Nucleus accumbens (tissue), 56 donors: Measurements from ENCODE around the gene TIMM44.

Experiments used
- DNase-seq, 56 donors: peaks; one replicate each; lab custom pipeline; 2025; lab: John Stamatoyannopoulos, UW

TIMM44 gene

DNA sequence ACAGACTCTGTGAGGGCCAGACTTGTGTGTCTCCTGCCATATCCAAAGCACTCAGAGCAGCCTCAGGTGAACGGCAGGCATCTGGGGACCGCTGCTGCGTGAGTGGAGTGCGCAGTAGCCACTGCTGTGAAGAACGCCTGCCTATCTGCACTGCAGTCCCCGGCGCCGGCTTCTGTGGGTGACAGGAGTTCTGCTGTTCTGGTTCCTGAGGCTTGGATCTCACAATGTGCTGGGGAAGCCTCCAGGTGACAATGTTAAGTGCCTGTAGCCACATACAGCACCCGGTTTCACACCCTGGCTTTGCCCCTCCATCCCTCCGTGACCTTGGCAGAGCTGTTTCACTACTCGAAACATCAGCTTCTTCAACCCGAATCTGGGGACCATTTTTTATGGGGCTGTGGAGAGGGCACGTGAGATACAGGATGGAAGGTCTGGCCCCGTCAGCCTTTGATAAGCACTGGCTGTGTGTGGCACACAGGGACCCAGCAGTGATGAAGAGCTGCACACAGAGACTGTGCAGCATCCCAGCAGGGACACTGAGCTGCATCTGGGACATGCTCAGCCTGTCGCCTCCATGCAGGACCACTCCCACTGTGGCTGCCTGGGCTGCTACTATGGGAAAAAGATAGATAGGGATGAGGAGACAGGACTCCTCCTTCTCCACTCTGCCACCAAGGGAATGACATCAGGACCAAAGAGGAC lies 33.7 kb upstream of the TIMM44 start:
- DNase-seq, result no peak

DNA sequence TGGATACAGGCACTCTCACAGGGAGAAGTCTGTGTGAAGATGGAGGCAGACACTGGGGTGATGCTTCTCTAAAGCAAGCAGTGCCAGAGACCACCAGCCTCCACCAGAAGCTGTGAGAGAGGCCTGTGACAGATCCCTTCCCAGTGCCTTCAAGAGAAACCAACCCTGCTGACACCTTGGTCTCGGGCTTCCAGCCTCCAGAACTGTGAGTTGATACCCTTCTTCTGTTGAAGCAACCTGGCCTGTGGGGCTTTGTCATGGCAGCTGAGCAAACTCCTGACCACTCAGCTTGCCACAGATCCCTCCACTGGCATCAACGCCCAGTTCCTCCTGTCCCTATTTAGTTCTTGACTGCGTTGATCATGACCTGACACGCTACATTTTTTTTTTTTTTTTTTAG lies 33.0 kb upstream of the TIMM44 start:
- no peak for DNase-seq

DNA sequence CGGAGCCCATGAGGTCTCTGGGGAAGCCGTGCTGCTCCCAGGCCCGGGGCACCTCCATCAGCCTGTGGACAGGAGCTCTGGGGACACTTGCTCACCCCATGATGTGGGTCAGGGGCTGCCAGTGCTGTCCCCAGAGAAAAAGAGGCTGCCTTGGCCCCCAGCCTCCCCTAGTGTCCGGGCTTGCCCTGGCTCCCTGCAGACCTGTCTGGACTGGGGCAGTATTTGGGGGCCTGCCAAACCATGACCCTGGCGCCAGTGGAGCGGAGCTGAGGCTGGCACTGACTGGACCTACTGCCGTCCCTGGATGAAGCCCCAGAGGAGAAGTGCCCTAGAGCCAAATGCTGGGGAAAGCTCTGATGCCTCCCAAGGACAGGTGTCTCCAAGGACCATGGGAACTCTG lies 31.6 kb upstream of the TIMM44 start:
- peak in 48 of 56 donors; percentile 1 to 78 (median 36) for DNase-seq

DNA sequence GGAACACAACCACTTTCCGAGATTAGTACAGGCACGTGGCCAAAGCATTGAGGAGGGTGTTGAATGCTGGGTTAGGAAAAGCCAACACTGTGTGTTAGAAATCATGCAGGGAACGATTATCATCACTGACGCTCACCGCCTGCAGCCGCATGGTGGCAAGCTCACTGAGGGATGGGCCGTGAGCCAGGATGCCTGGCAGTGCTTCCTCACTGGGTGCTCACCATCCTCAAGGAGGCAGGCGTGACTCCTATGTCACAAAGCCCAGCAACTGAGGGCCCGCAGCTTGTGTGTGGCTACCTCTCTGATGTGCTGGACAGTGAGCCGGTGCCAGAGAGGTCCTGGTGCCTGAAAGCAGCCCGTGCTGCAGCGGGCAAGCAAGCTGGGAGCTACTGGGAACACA lies 30.4 kb upstream of the TIMM44 start:
- peak in 32 of 56 donors; percentile 8 to 68 (median 25) for DNase-seq

DNA sequence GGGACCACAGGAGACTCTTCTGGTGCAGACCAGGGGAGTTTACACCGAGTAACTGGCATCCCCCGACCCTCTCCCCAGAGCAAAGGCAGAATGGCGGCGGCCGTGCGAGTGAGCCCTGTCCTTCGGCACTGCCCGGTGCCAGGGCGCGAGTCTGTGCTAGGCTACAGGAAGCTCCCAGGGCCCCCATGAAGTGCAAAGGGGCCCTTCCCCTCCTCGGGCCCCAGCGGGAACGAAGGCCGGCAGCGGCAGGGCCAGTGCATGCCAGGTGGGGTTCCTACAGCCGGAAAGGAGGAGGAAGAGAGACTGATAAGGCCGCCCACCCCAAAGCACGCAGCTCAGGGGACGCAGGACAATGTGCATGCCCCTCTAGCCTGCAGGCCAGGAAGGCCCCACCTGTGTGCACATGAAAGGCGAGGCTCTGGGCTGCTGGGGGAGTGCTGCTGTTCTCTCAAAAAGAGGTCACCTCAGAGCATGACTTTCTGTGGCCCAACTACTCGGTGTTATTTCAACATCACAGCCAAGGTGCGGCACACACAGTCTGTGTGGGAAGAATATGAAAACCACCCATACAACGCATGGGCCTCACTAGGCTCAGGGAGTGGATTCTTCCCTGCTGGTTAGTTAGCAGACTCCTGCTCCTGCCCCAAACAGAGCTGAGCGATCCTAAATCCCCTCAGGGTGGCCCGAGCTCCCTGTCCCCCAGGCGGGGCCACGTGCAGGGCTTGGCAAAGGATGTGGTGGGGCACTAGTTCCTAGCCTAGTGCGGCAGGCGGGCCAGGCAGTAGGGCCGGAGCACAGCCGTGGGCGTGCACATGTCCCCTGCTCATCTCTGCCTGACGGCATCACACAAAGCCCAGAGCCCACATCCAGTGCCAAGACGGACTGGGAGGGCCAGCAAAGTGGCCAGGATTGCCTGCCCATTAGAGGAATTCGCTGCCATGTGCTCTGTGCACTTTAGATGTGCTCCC lies 28.4 kb upstream of the TIMM44 start:
- peak in 1 of 56 donors; percentile 14 for DNase-seq

DNA sequence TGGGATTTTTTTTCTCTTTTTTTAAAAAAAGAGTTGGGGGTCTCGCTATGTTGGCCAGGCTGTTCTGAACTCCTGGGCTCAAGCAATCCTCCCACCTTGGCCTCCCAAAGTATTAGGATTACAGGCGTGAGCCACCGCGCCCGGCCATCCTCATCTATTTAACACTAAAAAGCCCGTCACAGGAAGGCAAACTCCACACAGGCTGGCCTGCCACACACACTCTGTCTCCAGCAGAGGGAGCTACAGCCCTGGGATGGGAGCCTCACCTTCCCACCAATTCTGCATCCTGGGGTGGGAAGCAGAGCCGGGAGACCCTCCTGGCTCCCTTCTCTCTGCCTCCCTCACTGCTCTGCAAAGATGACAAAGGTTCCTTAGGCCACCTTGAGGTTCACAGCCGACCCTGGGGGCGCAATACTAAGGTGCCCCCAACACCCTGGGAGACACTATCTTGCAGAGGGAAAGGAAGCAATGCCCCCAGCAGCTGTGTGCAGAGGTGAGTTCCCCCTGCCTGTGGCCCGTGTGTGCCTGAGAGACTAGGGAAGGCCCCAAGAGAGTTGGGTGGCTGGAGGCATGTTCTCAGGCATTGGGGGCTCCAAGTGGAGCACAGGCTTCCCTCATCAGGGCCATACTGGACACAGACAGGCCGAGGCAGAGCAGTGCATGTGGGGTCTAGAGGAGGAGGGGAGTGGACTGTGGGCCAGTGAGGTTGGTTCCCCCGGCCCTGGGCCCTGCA lies 27.4 kb upstream of the TIMM44 start:
- peak in 12 of 56 donors; percentile 2 to 42 (median 12) for DNase-seq

DNA sequence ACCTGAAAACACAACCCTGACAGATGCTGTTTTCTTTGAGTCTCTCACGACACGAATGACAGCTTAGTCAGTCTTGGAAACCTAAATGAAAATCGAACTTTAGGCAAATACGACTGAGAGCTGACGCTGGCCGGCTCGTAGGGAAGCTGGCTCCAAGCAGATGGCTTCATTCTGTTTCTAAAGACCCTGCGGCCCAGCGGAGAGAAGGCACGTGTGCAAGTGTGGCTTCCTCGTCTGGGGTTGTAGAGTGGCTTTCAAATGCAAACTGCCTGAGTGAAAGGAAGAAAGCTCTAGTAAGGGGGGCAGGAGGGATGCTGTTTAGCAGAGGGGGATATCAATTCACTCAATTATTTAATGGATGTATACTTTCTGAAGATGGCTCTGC lies 26.1 kb upstream of the TIMM44 start:
- no peak for DNase-seq

DNA sequence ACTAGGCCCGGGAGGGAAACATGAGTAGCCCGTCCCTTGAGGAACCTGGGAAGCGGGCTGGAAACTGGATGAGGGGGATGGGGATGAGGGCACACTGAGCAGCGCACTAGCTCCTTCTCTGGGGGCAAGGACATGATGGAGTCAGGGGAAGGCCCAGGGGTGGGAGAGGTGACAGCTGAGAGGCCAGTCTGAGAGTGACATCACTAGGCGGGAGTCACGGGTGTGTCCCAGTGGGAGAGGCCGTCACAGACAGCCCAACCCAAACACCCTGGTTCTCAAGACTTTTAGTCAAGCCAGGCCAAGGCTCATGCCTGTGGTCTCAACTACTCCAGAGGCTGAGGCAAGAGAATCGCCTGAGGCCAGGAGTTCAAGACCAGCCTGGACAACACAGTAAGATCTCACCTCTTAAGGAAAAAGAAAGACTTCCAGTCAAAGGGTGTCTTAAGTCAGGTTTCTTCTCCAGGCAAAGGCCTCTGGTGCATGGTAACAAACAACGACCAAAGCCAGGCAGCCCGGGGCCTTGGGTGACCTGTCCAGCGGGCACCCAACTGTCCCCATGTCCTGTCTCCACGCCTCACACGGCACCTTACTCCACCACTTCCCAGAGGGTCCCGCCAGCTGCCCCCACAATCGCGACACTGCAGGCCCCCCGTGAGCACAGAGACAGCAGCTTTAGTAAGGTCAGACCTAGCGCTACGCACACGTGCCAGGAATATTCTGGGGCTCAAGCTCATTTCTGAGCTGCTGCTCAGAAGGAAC lies 25.5 kb upstream of the TIMM44 start:
- DNase-seq, result no peak

DNA sequence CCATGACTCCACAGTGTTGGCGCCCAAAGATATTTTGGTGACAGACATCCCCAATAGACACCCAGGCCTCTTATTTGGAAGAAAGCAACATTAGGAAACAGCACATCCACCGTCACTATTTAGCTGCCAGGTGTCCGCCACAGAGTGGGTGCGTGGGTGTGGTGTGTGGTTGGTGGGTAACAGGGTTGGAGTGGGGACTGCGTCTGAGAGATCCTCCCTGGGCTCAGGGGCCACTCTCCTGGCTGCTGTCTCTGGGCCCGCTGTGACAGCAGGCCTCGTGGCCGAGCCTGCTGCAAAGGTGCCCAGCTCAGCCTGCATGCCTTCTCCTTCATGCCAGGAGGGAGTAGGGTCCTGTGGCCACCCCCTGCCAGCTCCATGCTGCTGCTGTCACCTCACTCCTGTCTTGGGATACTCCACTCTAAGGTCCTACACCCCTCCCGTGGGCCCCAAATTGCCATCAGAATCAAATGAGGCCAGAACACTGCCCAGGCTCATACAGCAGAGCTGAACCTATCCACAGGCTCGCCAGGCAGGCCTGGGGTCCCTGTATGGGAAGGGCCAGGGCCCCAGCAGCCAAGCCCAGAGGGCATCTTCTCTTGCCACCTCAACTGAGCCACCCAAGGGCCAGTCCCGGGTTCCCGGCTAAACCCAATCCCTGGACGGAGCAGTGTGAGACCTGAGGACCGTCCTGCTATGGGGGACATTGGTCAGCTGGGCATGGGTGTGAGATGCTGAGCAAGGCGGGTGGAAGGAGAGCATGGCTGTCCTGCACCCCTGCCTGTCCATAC lies 24.7 kb upstream of the TIMM44 start:
- DNase-seq, result no peak

DNA sequence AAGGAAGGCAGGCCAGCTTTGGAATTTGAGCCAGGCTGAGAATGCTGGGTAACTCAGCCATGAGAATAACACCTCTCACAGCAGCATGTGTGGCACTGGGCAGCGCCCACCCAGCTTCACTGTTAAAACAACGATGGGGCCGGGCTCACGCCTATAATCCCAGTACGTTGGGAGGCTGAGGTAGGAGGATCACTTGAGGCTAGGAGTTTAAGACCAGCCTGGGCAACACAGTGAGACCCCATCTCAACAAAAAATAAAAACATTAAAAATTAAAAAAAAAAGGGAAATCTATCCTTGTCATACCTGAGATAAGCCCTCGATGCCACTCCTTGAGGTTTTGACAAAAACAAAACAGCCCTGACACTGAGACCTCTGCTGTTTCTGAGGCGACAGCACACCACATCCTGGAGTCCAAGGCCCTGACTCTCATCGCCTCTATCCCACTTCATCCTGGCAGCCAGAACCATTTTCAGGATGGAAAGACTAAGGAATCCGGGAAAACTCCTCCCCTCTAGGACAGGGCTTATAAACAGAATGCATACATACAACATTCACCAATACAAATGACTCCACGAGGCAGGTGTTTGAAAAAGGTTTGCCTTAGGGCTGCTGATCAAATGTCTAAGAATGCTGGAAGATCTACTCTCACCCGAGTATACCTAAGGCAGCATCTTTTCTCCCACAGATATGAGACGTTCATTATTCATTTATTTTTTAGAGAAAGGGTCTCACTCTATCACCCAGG lies 22.6 kb upstream of the TIMM44 start:
- peak in 4 of 56 donors; percentile 9 to 15 (median 10) for DNase-seq

DNA sequence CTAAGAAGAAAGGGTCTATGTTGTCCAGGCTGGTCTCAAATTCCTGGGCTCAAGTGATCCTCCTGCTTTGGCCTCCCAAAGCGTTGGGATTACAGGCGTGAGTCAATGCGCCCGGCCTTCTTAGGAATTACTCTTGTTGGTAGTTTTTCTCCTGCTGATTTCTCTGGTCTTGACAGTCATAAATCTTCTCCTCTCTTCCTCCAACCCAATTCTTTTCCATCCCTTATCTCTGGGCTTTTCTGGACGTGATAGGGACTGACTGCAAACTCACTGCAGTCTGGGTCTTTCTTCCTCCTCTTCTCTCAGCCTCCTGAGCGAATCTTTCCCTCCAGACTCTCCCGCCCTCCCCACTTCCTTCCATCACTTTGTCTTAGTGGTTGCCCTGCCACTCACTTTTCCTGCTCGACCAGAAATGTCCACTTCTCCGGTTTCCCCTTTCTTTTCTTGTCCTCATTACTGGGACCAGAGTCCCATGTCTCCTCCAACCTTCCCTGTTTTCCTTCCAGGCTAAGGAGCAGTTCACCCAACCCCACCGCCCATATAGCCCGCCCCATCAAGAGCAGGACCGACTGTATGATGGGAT lies 21.9 kb upstream of the TIMM44 start:
- DNase-seq, result no peak

DNA sequence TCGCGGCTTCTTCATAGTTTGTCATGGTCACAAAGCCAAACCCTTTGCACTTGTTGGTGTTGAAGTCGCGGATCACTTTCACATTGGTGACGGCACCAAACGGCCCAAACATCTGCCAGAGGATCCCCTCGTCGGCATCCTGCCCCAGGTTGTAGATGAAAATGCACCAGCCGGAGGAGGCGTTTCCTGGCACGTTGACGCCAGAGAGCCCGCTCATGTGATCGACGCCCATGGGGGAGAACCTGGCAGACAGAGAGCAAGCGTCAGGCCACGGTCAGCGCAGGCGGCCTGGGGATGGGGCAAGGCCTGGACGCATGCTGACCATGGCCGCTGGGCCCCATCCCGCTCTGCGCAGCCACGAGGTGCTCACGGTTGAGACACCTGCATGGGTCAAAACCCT lies 20.1 kb upstream of the TIMM44 start:
- DNase-seq, result no peak

DNA sequence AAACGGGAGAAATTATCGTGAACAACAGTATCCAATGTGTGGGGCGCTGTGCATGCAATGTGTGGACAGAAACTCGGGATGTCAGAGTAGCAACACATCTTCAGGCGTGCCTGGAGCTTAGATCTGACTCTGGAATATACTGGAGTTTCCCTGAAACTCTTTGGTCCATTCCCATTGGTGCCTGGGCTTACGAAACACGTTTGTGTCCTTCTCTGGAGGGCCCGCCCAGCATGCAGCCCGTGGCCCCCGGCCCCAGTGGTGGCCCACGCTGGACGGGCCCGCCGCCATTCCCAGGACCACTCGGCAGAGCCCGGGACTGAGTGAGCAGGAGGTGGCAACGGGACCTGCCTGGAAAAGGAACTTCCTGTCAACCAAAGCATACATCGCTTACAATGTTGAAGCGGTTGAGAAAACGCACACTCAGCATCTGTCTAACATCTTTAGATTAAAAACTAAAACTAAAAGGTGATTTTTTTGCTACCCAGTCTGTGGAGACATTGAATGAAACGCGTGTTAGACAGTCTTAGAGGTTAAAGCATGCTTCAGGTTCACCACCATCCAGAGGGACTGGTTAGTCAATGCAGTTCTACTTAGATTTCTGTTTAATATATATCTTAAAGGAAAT lies 19.3 kb upstream of the TIMM44 start:
- DNase-seq, result no peak

DNA sequence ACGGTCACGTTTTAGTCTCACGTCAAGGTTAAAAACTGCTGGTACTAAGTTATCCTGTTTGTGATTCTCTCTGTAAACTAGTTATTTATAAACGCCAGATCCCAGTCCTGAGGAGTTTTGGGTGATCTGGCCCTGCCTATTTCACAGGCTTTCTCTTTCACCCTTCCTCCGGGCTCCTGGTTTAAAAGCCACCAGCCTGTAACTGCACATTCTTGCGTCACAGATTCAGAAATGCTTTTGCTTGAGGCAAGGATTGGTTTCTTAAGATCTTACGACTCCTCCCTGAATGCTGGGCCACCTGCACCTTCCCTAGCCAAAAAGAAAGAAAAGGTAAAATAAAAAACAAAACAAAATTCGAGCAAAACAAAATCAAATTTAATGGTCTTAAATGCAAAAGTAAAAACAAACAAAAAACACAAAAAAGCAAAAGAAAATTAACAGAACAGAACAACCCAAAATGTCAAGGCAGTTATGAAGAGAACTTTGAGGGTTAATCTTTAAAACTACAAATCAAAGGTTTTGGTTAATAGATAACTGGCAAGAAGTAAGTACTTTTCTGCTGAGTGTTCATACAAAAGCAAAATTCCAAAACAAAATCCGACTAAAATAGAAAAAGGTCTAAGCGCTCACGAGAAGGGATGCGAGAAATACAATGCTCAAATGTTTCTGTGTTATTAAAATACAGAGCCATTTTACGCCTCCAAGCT lies 18.6 kb upstream of the TIMM44 start:
- no peak for DNase-seq

DNA sequence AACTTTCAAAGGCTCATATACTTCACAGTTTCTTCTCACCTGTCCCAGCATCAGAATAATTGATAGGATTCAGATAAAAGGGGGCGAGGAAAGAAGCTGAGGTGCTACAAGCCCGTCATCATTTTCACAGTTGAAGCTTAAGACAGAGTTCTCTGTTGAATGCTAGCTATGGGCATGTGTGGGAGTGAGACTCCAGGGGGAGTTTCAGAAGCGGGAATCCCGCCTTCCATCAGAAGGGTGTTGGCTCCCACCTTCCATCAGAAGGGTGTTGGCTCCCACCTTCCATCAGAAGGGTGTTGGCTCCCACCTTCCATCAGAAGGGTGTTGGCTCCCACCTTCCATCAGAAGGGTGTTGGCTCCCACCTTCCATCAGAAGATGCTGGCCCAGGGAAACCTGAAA lies 17.6 kb upstream of the TIMM44 start:
- DNase-seq, result peak in 1 of 56 donors; percentile 13

DNA sequence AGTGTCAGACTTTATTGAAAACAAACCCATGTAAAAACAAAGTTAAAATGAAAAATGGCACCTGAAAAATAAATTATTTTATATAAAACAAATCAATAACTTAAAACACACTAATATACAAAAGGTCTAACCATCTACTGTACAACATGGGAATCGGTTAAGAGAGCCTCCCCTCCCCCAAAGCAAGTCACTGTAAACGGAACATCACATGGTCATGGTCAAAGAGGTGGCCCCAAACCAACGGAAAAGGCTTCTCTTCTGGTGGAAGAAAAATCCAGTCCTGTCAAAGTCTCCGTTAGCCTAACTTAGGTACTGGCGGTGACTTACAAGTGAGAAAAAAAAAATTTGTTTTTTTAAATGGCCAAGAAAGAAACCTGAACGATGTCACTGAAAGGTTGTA lies 15.7 kb upstream of the TIMM44 start:
- no peak for DNase-seq

DNA sequence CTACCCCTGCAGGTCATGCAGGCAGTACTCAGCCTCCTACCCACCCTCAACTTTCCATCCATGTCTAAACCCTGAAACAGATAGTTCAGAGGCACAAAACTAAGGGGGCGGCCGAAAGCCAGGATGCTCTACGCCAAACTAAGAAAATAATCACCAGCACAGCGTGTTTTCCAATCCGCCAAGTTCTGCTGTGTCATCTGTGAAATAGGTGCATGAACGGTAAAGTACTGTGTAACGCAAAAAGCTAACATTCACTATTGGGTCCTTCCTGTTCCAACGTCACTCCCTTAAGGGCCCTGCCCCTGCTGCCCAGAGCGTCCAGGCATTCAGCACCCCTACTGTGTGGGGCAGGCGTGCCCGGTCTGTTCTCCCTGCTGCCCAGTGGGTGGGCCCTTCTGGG lies 12.2 kb upstream of the TIMM44 start:
- DNase-seq, result no peak
